B cell (primary cell): ENCODE data around the gene SLC5A2. TPM values are rescaled to one million over a fixed set of nuclear protein-coding genes. Genes with fewer than 3 reads are reported as not detected.

Experiments used
- ATAC-seq: fragments of 200-7000 bp; cut with Tn5 transposase; one replicate; pipeline ENCODE4 v1.10.0; 2021; ENCODE audit warnings: low read depth, mild to moderate bottlenecking, moderate number of reproducible peaks, moderate library complexity
- CTCF ChIA-PET: fragments of 350-600 bp; sonication (Branson Sonifier 250); formaldehyde crosslinking; loops from one replicate; lab custom pipeline; 2021; ENCODE audit warnings: antibody characterized with exemption, inconsistent platforms; lab: Charles Lee
- POLR2A ChIA-PET: fragments of 350-600 bp; sonication (Branson Sonifier 250); formaldehyde crosslinking; loops from one replicate; lab custom pipeline; 2021; ENCODE audit warnings: antibody characterized with exemption; lab: Charles Lee
- DNase-seq: peaks from one replicate; pipeline ENCODE4 v3.0.0; 2013
- H2AFZ ChIP-seq: 2 replicates; pipeline ENCODE4 v1.6.1; 2012; ENCODE audit warnings: mild to moderate bottlenecking, low read depth, low read length; ENCODE audit not compliant: insufficient read depth, poor library complexity, severe bottlenecking
- H3K27ac ChIP-seq, 2 donors: 1 replicate in 1 of 2; 2 replicates in 1 of 2; pipeline ENCODE4 v1.5.1; 2012 to 2013; ENCODE audit warnings: low read length in 2 of 2, mild to moderate bottlenecking in 2 of 2, moderate library complexity in 1 of 2
- H3K27me3 ChIP-seq, 4 experiments: fragments of 200-600 bp in 1 of 4; sonication (generic) in 1 of 4; replicated peaks in 1 of 4; 1 replicate in 2 of 4; 2 replicates in 2 of 4; pipeline versions ENCODE4 v1.6.1 to v1.7.0; 2013 to 2016; ENCODE audit warnings: low read length in 3 of 4, mild to moderate bottlenecking in 2 of 4, mixed read lengths in 1 of 4, moderate library complexity in 1 of 4; ENCODE audit not compliant: insufficient read depth in 4 of 4, control insufficient read depth in 3 of 4; ENCODE audit errors: control extremely low read depth in 1 of 4
- H3K36me3 ChIP-seq, 2 experiments: replicated peaks in 1 of 2; 1 replicate in 1 of 2; 2 replicates in 1 of 2; pipeline versions ENCODE4 v1.6.1 to v1.7.1; 2013; ENCODE audit warnings: low read length in 1 of 2; ENCODE audit not compliant: insufficient read depth in 2 of 2, control insufficient read depth in 1 of 2; ENCODE audit errors: control extremely low read depth in 1 of 2, extremely low read depth in 1 of 2
- H3K4me1 ChIP-seq, 2 donors: fragments of 200-600 bp in 1 of 2; sonication (generic) in 1 of 2; 1 replicate in 1 of 2; 2 replicates in 1 of 2; pipeline versions ENCODE4 v1.5.1 to v1.6.1; 2013 to 2017; ENCODE audit warnings: low read length in 2 of 2; ENCODE audit not compliant: control insufficient read depth in 2 of 2, insufficient read depth in 2 of 2
- H3K4me2 ChIP-seq: replicated peaks from 2 replicates; pipeline ENCODE3; 2012; ENCODE audit warnings: mild to moderate bottlenecking, low read depth, low read length; ENCODE audit not compliant: poor library complexity, severe bottlenecking
- H3K4me3 ChIP-seq, 5 experiments: fragments of 200-600 bp in 1 of 5; sonication (generic) in 1 of 5; 1 replicate in 3 of 5; 2 replicates in 2 of 5; pipeline versions ENCODE4 v1.5.1 to v1.7.0; 2011 to 2016; ENCODE audit warnings: low read length in 4 of 5, mild to moderate bottlenecking in 4 of 5, low read depth in 2 of 5, control low read depth in 1 of 5, moderate library complexity in 1 of 5; ENCODE audit not compliant: insufficient read depth in 1 of 5; ENCODE audit errors: control extremely low read depth in 1 of 5, extremely low read depth in 1 of 5
- H3K79me2 ChIP-seq: fragments of 200-600 bp; sonication (generic); one replicate; pipeline ENCODE4 v1.6.0; 2016; ENCODE audit warnings: low read length; ENCODE audit not compliant: control insufficient read depth, insufficient read depth
- H3K9ac ChIP-seq: fragments of 200-600 bp; sonication (generic); 2 replicates; pipeline ENCODE4 v1.6.1; 2017; ENCODE audit warnings: mild to moderate bottlenecking, low read length, moderate library complexity
- H3K9me3 ChIP-seq, 3 donors: one replicate each; pipeline versions ENCODE4 v1.6.1 to v1.7.1; 2013; ENCODE audit warnings: low read length in 2 of 3; ENCODE audit not compliant: control insufficient read depth in 2 of 3, insufficient read depth in 1 of 3; ENCODE audit errors: control extremely low read depth in 1 of 3
- H4K20me1 ChIP-seq: 2 replicates; pipeline ENCODE4 v1.6.0; 2012; ENCODE audit warnings: mild to moderate bottlenecking, low read length; ENCODE audit not compliant: insufficient read depth, control insufficient read depth, poor library complexity, severe bottlenecking
- H3K27ac Mint-ChIP-seq: one replicate; pipeline ENCODE4 v1.8.0; 2021; ENCODE audit warnings: mixed read lengths
- H3K27me3 Mint-ChIP-seq: one replicate; pipeline ENCODE4 v1.8.0; 2021; ENCODE audit warnings: mixed read lengths
- H3K4me1 Mint-ChIP-seq: one replicate; pipeline ENCODE4 v1.8.0; 2021; ENCODE audit warnings: mixed read lengths
- H3K4me3 Mint-ChIP-seq: one replicate; pipeline ENCODE4 v1.8.0; 2021; ENCODE audit warnings: mixed read lengths
- H3K9me3 Mint-ChIP-seq: one replicate; pipeline ENCODE4 v1.8.0; 2022; ENCODE audit warnings: mixed read lengths; ENCODE audit not compliant: insufficient read depth
- CTCF ChIP-seq: fragments of 200-600 bp; IDR thresholded peaks from one replicate; pipeline ENCODE4 v1.8.0; 2022; ENCODE audit warnings: antibody characterized with exemption, mild to moderate bottlenecking
- EZH2 ChIP-seq: IDR thresholded peaks from 2 replicates; pipeline ENCODE4 v1.6.1; 2012; ENCODE audit warnings: borderline replicate concordance, low read depth, mild to moderate bottlenecking, moderate library complexity, low read length; ENCODE audit not compliant: insufficient read depth, poor library complexity, severe bottlenecking
- WGBS: methylation state at CpG from one replicate; pipeline ENCODE4 v1.1.5; 2013; ENCODE audit warnings: missing lambda C conversion rate; ENCODE audit not compliant: insufficient coverage; 5-methylcytosine and 5-hydroxymethylcytosine counted together
- intact Hi-C: fragments of 100-400 bp; cut with micrococcal nuclease; formaldehyde crosslinking; loops from one replicate; pipeline ENCODE4 v1.10.0; 2022
- polyA plus RNA-seq: library from polyadenylated mRNA; depleted of rRNA; stranded (reverse); fragments of >200 nt; gene quantifications from 2 replicates; pipeline ENCODE4 v1.2.3, GENCODE V29; 2012
- total RNA-seq, 2 donors: library from RNA; stranded (reverse); fragments of 120-200 nt in 1 of 2; gene quantifications; 1 replicate in 1 of 2; 2 replicates in 1 of 2; pipeline versions ENCODE4 v1.2.3 to v1.2.4, GENCODE V29; 2013 to 2022

The SLC5A2 gene
- total and polyA plus RNA-seq, 2 donors (not counting 1 experiment from before 2014, with no cell fraction given) = 0.67 to 0.69 TPM

GRCh38 chr16:31504159-31504558 lies 21.2 kb downstream of the SLC5A2 start:
- H3K79me2 ChIP-seq = peaks cover 21% of the 10 kb centered on the region
- H3K4me1 ChIP-seq = peaks cover 24 to 26% of the 10 kb centered on the region in 2 donors
- no peak overlapping the region for H3K9ac ChIP-seq
- H3K4me2 ChIP-seq = no peak overlapping the region
- POLR2A ChIA-PET = interaction anchor here (0.7 kb wide), 1 partner anchor 346 kb away, joined by 4 read pairs; no protein-coding TSS in a partner anchor
- no peak overlapping the region for H3K4me3 ChIP-seq
- Mint-ChIP-seq H3K4me1 (peaks cover 33% of the 10 kb centered on the region), H3K9me3 (no peaks in the 10 kb centered on the region), H3K27me3 (no peaks in the 10 kb centered on the region), H3K27ac (peak overlapping the region; percentile 26), H3K4me3 (no peak overlapping the region)
- H4K20me1 ChIP-seq = no peaks in the 10 kb centered on the region
- no peaks in the 10 kb centered on the region for H3K27me3 ChIP-seq
- intact Hi-C loops = no loop called here
- ATAC-seq = no peak
- CTCF ChIA-PET = no interaction called here
- TF ChIP-seq CTCF (no peak), EZH2 (no peak)
- DNase-seq = no peak
- H2AFZ ChIP-seq = no peak overlapping the region
- no peaks in the 10 kb centered on the region for H3K9me3 ChIP-seq
- peak overlapping the region in 1 of 2 donors; percentile 23 for H3K27ac ChIP-seq
- peaks cover 0 to 8% of the 10 kb centered on the region in 2 experiments for H3K36me3 ChIP-seq
- 28% methylated on average over 6 of the region's 8 CpGs for WGBS

GRCh38 chr16:31505483-31505882 lies 22.6 kb downstream of the SLC5A2 start:
- ChIA-PET CTCF (no interaction called here), POLR2A (no interaction called here)
- Histone ChIP-seq H4K20me1 (no peaks in the 10 kb centered on the region), H3K4me2 (no peak overlapping the region), H3K36me3 (peaks cover 0 to 3% of the 10 kb centered on the region in 2 experiments), H2AFZ (no peak overlapping the region), H3K79me2 (peaks cover 20% of the 10 kb centered on the region), H3K9ac (no peak overlapping the region), H3K9me3 (no peaks in the 10 kb centered on the region), H3K27ac (peak overlapping the region in 1 of 2 donors; percentile 67), H3K27me3 (no peaks in the 10 kb centered on the region), H3K4me3 (no peak overlapping the region), H3K4me1 (peaks cover 32 to 33% of the 10 kb centered on the region in 2 donors)
- H3K27me3 Mint-ChIP-seq = no peaks in the 10 kb centered on the region
- H3K9me3 Mint-ChIP-seq = no peaks in the 10 kb centered on the region
- TF ChIP-seq CTCF = no peak
- TF ChIP-seq EZH2 = no peak
- H3K27ac Mint-ChIP-seq = no peak overlapping the region
- ATAC-seq (no peak), DNase-seq (no peak)
- H3K4me3 Mint-ChIP-seq = no peak overlapping the region
- no CpG with 5 or more reads among the region's 4 CpGs for WGBS
- H3K4me1 Mint-ChIP-seq = peaks cover 42% of the 10 kb centered on the region
- intact Hi-C loops = no loop called here
